ENCODE measurements around the gene COL21A1.

COL21A1 gene

DNA sequence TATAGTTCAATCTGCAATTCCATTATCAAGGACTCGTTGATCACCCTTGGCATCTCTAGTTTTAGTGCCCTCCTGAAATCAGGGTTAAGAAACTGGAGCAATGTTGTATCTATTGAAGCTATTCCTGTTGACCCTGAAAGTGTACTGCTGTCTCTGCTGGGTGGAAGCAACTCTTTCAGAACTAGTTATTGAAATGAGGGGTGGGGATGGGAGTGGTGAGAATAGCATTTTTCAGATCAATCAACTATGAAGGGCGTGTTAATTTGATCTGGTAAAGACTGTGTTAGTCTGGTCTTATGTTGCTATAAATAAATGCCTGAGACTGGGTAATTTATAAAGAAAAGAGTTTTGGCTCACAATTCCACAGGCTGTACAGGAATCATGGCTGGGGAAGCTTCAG, 219.5 kb downstream of the COL21A1 start:
- Histone ChIP-seq H3K4me2 (no peak overlapping the region), H3K4me3 (IDR thresholded peaks at IDR 0.05; ENCODE audit: insufficient read depth, low read depth, low read length) (no peak overlapping the region), H3K9ac (no peak overlapping the region), H3K27me3 (ENCODE audit: insufficient read depth, low read depth) (no peaks in the 10 kb centered on the region), H3K4me1 (ENCODE audit: low read depth, poor library complexity, severe bottlenecking) (no peaks in the 10 kb centered on the region), H2AFZ (ENCODE audit: low read depth) (no peak overlapping the region), H4K20me1 (ENCODE audit: insufficient read depth) (no peaks in the 10 kb centered on the region), H3K36me3 (ENCODE audit: insufficient read depth) (no peaks in the 10 kb centered on the region), H3K27ac (no peak overlapping the region), H3K79me2 (ENCODE audit: insufficient read depth, low read depth) (no peaks in the 10 kb centered on the region)
- TF ChIP-seq, protein P1, sequence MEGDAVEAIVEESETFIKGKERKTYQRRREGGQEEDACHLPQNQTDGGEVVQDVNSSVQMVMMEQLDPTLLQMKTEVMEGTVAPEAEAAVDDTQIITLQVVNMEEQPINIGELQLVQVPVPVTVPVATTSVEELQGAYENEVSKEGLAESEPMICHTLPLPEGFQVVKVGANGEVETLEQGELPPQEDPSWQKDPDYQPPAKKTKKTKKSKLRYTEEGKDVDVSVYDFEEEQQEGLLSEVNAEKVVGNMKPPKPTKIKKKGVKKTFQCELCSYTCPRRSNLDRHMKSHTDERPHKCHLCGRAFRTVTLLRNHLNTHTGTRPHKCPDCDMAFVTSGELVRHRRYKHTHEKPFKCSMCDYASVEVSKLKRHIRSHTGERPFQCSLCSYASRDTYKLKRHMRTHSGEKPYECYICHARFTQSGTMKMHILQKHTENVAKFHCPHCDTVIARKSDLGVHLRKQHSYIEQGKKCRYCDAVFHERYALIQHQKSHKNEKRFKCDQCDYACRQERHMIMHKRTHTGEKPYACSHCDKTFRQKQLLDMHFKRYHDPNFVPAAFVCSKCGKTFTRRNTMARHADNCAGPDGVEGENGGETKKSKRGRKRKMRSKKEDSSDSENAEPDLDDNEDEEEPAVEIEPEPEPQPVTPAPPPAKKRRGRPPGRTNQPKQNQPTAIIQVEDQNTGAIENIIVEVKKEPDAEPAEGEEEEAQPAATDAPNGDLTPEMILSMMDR (conservative IDR thresholded peaks at IDR 0.05; ENCODE audit: low read depth, low read length) = no peak

DNA sequence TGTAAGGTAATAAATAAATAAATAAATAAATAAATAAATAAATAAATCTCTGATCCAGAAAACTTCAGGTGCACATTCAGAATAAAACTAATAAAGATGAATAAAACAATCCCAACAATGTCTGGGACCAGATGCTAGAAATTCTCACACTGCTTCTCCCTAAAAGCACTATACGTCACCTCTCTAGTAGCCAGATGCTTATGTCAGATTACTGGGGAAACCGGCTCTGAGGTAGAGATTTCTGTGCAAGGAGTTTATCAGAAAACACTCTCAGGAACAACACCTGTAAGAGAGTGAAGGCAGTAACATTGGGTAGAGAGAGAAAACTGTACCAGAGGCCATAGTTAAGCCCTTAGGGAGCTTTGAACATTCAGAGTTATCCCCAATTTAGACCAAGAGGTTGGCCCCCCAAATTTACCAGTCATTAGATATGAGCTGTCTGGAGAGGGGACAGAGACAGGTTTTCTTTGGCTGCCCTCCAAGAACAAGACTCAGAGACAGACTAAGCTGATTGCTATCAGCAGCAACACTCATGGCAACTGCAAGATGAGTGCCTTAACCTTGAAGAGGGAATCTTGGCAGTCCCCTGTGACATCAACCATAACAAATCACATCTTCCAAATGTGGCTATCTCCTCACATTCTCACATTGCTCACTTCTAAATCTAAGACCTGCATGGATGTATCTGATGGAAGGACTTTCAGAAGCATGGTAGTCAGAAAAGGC, 220.8 kb downstream of the COL21A1 start:
- TF ChIP-seq, protein P1 (conservative IDR thresholded peaks at IDR 0.05; ENCODE audit: low read depth, low read length) = no peak
- Histone ChIP-seq H4K20me1 (ENCODE audit: insufficient read depth) (no peaks in the 10 kb centered on the region), H3K9ac (no peak overlapping the region), H3K4me3 (IDR thresholded peaks at IDR 0.05; ENCODE audit: insufficient read depth, low read depth, low read length) (no peak overlapping the region), H3K4me1 (ENCODE audit: low read depth, poor library complexity, severe bottlenecking) (no peaks in the 10 kb centered on the region), H3K27me3 (ENCODE audit: insufficient read depth, low read depth) (no peaks in the 10 kb centered on the region), H3K4me2 (no peak overlapping the region), H3K27ac (no peak overlapping the region), H3K79me2 (ENCODE audit: insufficient read depth, low read depth) (no peaks in the 10 kb centered on the region), H2AFZ (ENCODE audit: low read depth) (no peak overlapping the region), H3K36me3 (ENCODE audit: insufficient read depth) (no peaks in the 10 kb centered on the region)

DNA sequence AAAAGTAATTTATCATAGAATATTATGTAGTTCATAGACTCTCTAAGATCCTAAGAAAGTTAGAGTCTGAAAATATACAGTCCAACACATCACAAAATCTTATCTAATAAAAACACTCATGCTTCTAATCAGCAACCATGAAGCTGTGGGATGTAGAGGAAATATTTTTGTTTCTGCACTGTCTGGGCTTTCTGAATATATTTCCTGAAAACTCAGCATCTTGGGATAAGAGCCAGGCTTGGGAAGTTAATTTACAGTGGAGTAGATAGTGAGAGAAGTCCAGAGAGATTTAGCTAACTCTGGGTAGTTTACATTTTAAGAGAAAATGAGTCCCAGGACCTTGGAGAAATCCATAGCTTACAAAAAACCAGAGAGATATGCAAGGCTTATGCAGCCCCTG, 221.6 kb downstream of the COL21A1 start:
- no peak overlapping the region for H3K4me3 ChIP-seq (IDR thresholded peaks at IDR 0.05; ENCODE audit: insufficient read depth, low read depth, low read length)
- H3K4me1 ChIP-seq (ENCODE audit: low read depth, poor library complexity, severe bottlenecking) = no peaks in the 10 kb centered on the region
- TF ChIP-seq, protein P1 (conservative IDR thresholded peaks at IDR 0.05; ENCODE audit: low read depth, low read length) = no peak
- H3K36me3 ChIP-seq (ENCODE audit: insufficient read depth) = no peaks in the 10 kb centered on the region
- H3K9ac ChIP-seq = no peak overlapping the region
- no peaks in the 10 kb centered on the region for H3K79me2 ChIP-seq (ENCODE audit: insufficient read depth, low read depth)
- no peak overlapping the region for H2AFZ ChIP-seq (ENCODE audit: low read depth)
- H3K27me3 ChIP-seq (ENCODE audit: insufficient read depth, low read depth) = no peaks in the 10 kb centered on the region
- H3K27ac ChIP-seq = no peak overlapping the region
- H3K4me2 ChIP-seq = no peak overlapping the region
- no peaks in the 10 kb centered on the region for H4K20me1 ChIP-seq (ENCODE audit: insufficient read depth)

DNA sequence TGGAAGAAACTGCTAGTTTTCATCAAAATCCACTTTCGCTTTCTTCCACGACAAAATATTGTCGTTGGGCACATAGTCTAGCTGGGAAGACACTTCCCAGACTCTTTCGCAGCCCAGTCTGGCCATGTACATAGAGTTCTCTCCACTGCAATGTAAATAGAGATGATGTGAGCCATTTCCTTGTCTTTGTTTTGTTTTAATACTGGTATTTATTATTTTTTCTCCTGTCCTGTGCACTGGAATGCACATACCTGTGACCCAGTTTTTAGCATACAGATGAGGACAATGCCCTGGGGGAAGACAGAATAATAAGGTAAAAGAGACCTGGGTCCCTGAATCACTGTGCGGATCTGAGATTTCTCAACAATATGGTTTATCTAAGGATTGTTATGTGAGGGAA, 222.4 kb downstream of the COL21A1 start:
- Histone ChIP-seq H3K79me2 (ENCODE audit: insufficient read depth, low read depth) (no peaks in the 10 kb centered on the region), H3K36me3 (ENCODE audit: insufficient read depth) (no peaks in the 10 kb centered on the region), H3K4me1 (ENCODE audit: low read depth, poor library complexity, severe bottlenecking) (no peaks in the 10 kb centered on the region), H3K4me2 (no peak overlapping the region), H3K9ac (no peak overlapping the region), H2AFZ (ENCODE audit: low read depth) (no peak overlapping the region), H4K20me1 (ENCODE audit: insufficient read depth) (no peaks in the 10 kb centered on the region), H3K27ac (no peak overlapping the region), H3K27me3 (ENCODE audit: insufficient read depth, low read depth) (no peaks in the 10 kb centered on the region), H3K4me3 (IDR thresholded peaks at IDR 0.05; ENCODE audit: insufficient read depth, low read depth, low read length) (no peak overlapping the region)
- TF ChIP-seq, protein P1 (conservative IDR thresholded peaks at IDR 0.05; ENCODE audit: low read depth, low read length) = no peak

Measured in KMS-11 (cell line).